NOMO-1 treated with dmso at 0.1 percent for 144 hours (cell line): ENCODE results near the gene ACP4.

Experiments used
- DNase-seq: peaks from one replicate; lab custom pipeline; 2025; ENCODE audit not compliant: unreplicated experiment; lab: John Stamatoyannopoulos, UW

ACP4 gene

GRCh38 chr19:50820549-50821247 is 30.5 kb downstream of the ACP4 start:
- DNase-seq = peak; percentile 34

- DNase-seq = no peak
Observed at GRCh38 chr19:50821248-50821612, 31.0 kb downstream of the ACP4 start.

GRCh38 chr19:50821622-50822021 is 31.4 kb downstream of the ACP4 start:
- DNase-seq = no peak

- DNase-seq = no peak
Observed at GRCh38 chr19:50822661-50823208, 32.5 kb downstream of the ACP4 start.

GRCh38 chr19:50823389-50824042 is 33.3 kb downstream of the ACP4 start, which contains the start of gene KLK1:
KLK1 (minus strand) TSS chr19:50823787; CDS start chr19:50823748, 39 bp downstream.
- DNase-seq = no peak

GRCh38 chr19:50826492-50827240 is 36.5 kb downstream of the ACP4 start:
- no peak for DNase-seq

- no peak for DNase-seq
Observed at GRCh38 chr19:50827476-50827875, 37.3 kb downstream of the ACP4 start.

- DNase-seq = no peak
Observed at GRCh38 chr19:50829801-50830200, 39.6 kb downstream of the ACP4 start.

GRCh38 chr19:50830266-50831025 is 40.2 kb downstream of the ACP4 start:
- DNase-seq = no peak

- DNase-seq = no peak
Observed at GRCh38 chr19:50831026-50831396, 40.8 kb downstream of the ACP4 start.

GRCh38 chr19:50832666-50833065 is 42.5 kb downstream of the ACP4 start:
- no peak for DNase-seq

- DNase-seq = no peak
Observed at GRCh38 chr19:50833117-50833801, 43.0 kb downstream of the ACP4 start, which contains the start of gene KLK15. KLK15 (minus strand) TSS chr19:50833574; CDS start chr19:50831492, 2,082 bp downstream.

GRCh38 chr19:50833802-50834167 is 43.6 kb downstream of the ACP4 start:
- DNase-seq = no peak

- no peak for DNase-seq
Observed at GRCh38 chr19:50835103-50835784, 45.0 kb downstream of the ACP4 start.

GRCh38 chr19:50835785-50836542 is 45.7 kb downstream of the ACP4 start:
- DNase-seq = peak; percentile 62

- DNase-seq = no peak
Observed at GRCh38 chr19:50836543-50837195, 46.5 kb downstream of the ACP4 start.

GRCh38 chr19:50837300-50837699 is 47.1 kb downstream of the ACP4 start:
- DNase-seq = no peak

- peak; percentile 6 for DNase-seq
Observed at GRCh38 chr19:50838239-50838638, 48.0 kb downstream of the ACP4 start.
